VCaP (cell line): ENCODE results near the gene ACVR1.

ENCODE experiments used
- H3K27ac ChIP-seq: fragments of 450-650 bp; 2 replicates; pipeline ENCODE4 v1.5.1; 2017
- CTCF ChIP-seq: fragments of 450-650 bp; conservative IDR thresholded peaks from 2 replicates; pipeline ENCODE4 v1.5.1; 2017; ENCODE audit warnings: mild to moderate bottlenecking, moderate library complexity

The ACVR1 gene

DNA sequence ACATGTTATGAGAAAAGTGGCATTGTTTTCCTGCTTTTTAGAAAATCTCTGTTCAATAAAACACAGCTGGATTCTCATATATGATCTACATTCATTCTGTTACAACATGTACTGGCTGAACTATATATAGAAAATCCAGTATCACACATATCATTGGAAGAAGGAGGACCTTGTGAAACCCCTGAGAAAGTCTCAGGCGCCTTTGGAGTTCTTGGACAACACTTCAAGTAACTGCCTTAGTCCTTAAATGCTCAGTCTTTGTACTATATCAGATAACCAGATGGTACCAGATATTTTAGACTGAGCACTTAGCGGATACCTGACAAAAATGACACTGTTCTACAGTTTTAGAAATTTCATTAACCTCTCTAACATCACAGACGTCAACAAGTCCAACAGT lies 72.2 kb downstream of the ACVR1 start:
- TF ChIP-seq CTCF = no peak
- no peak overlapping the region for H3K27ac ChIP-seq

GRCh38 chr2:157803476-157803875 lies 72.7 kb downstream of the ACVR1 start:
- H3K27ac ChIP-seq = no peak overlapping the region
- TF ChIP-seq CTCF = no peak

DNA sequence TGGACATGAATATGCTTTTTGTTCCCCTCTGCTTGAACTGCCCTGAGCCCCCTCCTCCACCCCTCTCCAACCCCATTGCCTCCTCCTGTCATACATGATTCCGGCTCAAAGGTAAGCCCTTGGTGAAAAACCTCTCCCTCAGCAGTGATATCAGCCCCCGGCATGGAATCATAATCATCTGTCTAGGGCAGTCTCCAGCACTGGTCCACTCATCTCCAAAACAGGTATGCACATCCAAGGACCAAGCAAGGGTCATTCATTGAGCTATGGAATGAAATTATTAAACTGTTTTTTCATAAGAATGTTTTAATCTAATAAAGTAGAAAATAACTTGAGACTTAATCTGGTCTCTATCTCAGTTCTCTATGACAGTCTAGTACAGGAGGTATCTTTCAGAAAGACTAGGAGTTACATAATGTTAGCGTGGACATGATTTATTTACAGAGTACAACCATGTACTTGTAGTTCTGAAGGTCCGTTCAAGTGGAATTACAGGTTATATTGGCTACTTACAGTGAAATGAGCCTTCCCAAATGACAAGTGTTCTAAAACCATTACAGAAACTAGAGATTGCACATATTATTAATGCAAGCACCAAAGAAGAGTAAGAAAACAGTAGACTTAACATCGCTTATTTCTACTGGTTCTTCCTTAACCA lies 75.2 kb downstream of the ACVR1 start:
- no peak for TF ChIP-seq CTCF
- H3K27ac ChIP-seq = no peak overlapping the region; the same call in 1 of the 2 replicates

- no peak overlapping the region for H3K27ac ChIP-seq
- TF ChIP-seq CTCF = no peak; the same call in 1 of the 2 replicates
These were observed 83.0 kb downstream of the ACVR1 start for GRCh38 chr2:157793053-157793612.

DNA sequence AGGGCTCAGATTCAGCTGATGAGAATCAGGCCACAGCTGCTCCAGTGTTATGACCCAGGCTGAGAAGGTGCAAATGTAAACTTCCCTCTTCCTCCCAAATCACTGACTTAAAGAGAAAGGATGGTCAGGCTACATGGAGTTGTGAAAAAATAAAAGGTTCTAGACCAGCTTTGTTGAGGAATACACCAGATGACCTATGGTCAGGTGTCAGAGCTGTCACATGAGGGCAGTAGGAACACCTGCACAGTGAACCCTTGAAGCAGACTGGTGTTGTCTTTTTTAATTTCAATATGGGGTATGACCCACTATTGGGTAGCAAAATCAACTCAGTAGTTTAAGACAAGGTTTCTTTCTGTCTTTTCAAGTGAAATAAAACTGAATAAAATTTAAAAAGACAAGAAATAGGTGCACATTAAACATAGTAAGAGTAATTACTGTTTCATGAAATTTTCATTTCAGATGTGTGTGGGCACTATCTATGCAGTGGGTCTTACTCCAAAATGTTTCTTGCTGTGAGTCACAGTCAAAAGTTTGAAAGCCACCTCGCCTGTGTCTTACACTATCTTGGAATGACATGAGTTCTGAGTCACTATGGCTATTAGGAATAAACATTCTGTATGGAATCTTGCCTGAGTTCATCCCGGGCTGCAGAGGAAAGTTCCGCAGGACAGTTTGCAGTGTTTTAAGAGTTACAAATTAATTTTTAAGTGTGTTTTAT lies 83.6 kb downstream of the ACVR1 start:
- no peak overlapping the region for H3K27ac ChIP-seq
- TF ChIP-seq CTCF = no peak

- TF ChIP-seq CTCF = no peak
- H3K27ac ChIP-seq = no peak overlapping the region
These were observed 85.3 kb downstream of the ACVR1 start for GRCh38 chr2:157790780-157791179.

DNA sequence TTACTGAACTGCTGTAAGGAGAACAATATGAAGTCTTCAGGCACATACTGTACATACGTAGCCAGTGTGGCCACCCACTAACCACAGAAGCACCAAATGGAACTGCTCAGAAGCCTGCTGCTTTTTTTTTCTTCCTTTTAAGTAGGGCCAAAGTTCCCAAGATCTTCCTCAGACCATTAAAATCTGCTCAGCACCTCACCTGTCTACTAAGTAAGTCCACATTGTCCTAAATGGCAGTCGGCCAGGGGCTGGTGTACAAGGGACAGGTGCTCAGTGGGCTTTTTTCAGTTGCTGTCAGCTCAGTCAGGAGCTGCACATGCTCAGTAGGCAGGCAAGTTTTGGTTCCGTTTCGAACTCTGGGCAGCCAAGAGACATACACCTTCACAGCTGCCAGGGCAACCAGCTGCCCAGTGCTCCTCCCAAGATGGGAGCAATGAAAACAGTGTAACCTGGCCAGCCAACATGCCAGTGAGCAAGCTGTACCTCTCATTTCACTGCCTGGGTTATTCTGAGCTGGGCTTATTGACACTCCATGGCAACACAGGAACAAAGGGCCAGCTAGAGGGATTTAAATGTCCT lies 86.1 kb downstream of the ACVR1 start:
- no peak for TF ChIP-seq CTCF
- H3K27ac ChIP-seq = no peak overlapping the region
